ENCODE data around the gene CACNB3.
"Not testable (repeated sequence)": the region's sequence is repeated elsewhere in the genome, so short reads cannot be mapped to it uniquely, and the experiment has no call there.

The CACNB3 gene

DNA sequence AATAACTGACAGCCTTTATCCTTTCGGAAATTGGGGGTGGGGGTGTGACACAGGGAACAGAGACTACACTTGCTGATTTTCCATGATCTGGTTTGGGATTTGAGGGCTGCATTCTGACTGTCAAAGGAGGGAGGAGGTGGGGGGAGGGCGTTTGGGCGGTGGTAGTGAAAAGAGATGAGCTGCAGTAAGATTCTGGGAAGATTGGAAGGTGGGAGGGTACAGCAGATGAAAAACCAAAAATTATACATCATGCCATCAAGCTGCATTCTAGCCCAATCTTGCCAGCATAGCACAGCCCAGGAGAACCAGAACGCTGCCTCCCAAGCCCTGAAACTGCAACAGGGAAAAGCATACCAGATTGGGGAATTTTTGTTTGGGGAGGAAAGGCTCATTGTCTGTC, 45.0 kb downstream of the CACNB3 start:
- no peak overlapping the region for H3K4me3 ChIP-seq (replicated peaks in 1 of 2; ENCODE audit: low read depth in 2 of 2, low read length in 2 of 2)
- DNase-seq (ENCODE audit: low read depth in 2 of 2): no peak
- TF ChIP-seq, protein P1, sequence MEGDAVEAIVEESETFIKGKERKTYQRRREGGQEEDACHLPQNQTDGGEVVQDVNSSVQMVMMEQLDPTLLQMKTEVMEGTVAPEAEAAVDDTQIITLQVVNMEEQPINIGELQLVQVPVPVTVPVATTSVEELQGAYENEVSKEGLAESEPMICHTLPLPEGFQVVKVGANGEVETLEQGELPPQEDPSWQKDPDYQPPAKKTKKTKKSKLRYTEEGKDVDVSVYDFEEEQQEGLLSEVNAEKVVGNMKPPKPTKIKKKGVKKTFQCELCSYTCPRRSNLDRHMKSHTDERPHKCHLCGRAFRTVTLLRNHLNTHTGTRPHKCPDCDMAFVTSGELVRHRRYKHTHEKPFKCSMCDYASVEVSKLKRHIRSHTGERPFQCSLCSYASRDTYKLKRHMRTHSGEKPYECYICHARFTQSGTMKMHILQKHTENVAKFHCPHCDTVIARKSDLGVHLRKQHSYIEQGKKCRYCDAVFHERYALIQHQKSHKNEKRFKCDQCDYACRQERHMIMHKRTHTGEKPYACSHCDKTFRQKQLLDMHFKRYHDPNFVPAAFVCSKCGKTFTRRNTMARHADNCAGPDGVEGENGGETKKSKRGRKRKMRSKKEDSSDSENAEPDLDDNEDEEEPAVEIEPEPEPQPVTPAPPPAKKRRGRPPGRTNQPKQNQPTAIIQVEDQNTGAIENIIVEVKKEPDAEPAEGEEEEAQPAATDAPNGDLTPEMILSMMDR (IDR thresholded peaks at IDR 0.05; ENCODE audit: low read depth, low read length): no peak

DNA sequence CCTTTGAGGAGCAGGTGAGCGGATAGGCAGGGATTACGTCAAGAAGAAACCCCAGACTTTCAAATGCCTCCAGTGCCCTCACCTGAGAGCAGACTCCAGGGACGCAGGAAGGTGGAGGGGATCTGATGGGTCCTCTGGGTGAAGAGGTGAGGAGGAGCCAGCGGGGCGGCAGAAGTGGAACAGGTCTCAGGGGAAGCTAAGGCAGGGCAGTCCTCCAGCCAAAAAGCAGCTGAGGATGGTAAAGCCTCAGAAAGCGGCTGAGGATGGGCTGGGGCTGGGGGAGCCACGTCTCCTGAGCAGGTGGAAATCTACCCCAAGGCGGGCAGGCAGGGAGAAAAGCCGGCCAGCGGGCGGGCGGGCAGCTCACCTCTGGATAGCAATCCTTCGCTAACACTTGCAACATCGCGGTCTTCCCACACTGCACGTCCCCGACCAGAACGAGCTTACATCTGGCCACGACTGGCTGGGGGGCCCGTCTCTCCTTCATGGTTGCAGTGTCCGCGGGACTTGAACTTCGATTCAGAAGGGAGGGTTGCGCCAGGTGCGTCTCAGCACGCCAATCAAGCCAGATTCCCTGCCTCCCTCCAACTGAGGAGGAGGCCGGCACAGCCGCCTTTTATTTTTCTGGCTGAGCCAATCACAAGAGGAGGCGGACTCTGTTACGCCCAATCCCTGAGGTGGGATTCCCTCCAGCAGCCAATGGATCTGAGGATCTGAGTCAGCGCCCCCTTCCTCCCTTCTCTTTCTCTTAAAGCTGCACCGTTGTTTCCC, 47.2 kb downstream of the CACNB3 start, which contains the start of gene RND1:
TSS of gene RND1 (minus strand) at position 590 of the 771 bp plus-strand sequence. CDS start at position 487, 103 bp downstream.
- H3K4me3 ChIP-seq (replicated peaks in 1 of 2; ENCODE audit: low read depth in 2 of 2, low read length in 2 of 2): peak within 1 kb of the TSS; percentile 59 to 66
- TF ChIP-seq, protein P1 (IDR thresholded peaks at IDR 0.05; ENCODE audit: low read depth, low read length): no peak
- DNase-seq (ENCODE audit: low read depth in 2 of 2): peak; percentile 92 to 94

DNA sequence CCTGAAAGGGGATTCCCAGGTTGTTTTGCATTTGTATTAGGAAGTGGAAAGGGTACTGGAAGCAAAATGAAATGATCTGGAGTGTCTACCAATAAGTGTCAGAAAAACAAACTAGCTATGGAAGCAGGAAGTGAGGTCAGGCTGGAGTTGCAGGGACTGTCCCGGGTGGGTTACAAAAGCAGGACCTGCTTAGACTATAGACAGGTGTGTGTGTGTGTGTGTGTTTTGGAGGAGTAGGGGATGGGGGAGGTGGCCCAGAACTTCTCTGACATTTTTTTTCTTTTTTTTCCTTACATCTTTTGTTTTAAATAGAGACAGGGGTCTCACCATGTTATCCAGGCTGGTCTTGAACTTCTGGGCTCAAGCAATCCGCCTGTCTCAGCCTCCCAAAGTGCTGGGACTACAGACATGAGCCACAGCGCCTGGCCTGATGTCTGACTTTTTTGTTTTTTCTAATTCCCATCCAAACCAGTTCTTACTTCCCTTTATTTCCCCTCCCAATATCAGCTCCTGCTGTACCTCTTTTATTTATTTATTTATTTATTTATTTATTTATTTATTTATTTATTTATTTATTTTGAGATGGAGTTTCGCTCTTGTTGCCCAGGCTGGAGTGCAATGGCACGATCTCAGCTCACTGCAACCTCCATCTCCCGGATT, 47.9 kb downstream of the CACNB3 start:
- TF ChIP-seq, protein P1 (IDR thresholded peaks at IDR 0.05; ENCODE audit: low read depth, low read length): no peak
- H3K4me3 ChIP-seq (replicated peaks in 1 of 2; ENCODE audit: low read depth in 2 of 2, low read length in 2 of 2): peak overlapping the region in 1 of 2 donors; percentile 66
- DNase-seq (ENCODE audit: low read depth in 2 of 2): no peak

DNA sequence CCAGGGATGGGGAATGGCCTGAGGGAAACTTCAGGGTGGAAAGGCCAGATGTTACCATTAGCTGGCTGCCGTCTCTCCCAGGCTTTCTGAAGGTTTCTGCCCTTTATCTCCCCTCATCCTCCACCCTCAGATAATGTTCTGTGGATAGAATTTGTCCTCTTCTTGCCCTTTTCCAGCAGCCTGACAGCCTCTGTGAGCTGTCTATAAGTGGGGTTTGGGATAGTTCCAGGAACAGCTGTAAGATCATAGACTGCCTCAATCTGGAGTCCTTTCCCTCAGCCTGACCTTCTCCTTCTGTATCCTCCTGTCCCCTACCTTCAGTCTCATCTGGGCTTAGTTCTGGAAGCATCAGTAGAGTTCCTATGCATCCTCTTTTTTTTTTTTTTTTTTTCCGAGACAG, 50.2 kb downstream of the CACNB3 start:
- peak in 1 of 2 donors; percentile 42 for DNase-seq (ENCODE audit: low read depth in 2 of 2)
- TF ChIP-seq, protein P1 (IDR thresholded peaks at IDR 0.05; ENCODE audit: low read depth, low read length): no peak
- H3K4me3 ChIP-seq (replicated peaks in 1 of 2; ENCODE audit: low read depth in 2 of 2, low read length in 2 of 2): no peak overlapping the region

DNA sequence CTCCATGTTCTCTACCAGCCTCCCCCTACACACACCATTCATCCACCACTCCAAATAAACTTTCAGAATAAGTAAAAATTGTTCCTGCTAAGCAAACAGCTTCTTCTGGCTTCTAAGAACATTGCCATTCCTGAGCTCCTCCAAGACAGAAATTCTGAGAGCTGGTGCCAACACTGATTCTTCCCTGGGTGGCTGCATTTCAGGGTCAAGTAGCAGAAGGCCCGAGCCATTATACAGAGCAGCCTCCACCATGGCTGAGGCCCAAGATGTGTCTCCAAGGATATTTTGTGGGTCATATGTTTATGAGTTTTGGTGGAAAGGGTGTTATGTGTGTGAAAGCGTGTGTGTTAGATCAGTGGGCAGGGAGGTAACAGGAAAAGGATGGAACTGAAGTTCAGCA, 50.9 kb downstream of the CACNB3 start:
- no peak overlapping the region for H3K4me3 ChIP-seq (replicated peaks in 1 of 2; ENCODE audit: low read depth in 2 of 2, low read length in 2 of 2)
- DNase-seq (ENCODE audit: low read depth in 2 of 2): no peak
- TF ChIP-seq, protein P1 (IDR thresholded peaks at IDR 0.05; ENCODE audit: low read depth, low read length): no peak

DNA sequence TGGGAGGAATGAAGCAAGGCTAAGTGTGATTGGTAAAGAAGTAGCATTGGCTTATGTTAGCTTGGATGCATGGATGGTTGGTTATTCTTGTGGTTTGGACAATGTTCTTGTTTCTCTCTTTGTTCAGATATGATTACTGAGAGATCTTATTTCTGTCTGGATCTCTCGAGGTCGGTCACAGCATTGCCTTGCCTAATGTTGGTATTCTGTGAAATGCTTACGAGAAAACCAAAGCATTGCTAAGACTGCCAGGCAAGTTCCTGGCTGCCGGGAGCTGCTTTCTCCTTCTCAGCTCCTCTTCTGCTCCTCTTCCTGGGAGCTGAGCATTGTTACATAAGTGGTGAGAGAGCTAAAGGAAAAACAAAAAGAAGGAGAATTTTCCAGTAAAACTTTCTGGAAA, 54.8 kb downstream of the CACNB3 start:
- TF ChIP-seq, protein P1 (IDR thresholded peaks at IDR 0.05; ENCODE audit: low read depth, low read length): no peak
- no peak overlapping the region for H3K4me3 ChIP-seq (replicated peaks in 1 of 2; ENCODE audit: low read depth in 2 of 2, low read length in 2 of 2)
- DNase-seq (ENCODE audit: low read depth in 2 of 2): peak in 1 of 2 donors; percentile 13

DNA sequence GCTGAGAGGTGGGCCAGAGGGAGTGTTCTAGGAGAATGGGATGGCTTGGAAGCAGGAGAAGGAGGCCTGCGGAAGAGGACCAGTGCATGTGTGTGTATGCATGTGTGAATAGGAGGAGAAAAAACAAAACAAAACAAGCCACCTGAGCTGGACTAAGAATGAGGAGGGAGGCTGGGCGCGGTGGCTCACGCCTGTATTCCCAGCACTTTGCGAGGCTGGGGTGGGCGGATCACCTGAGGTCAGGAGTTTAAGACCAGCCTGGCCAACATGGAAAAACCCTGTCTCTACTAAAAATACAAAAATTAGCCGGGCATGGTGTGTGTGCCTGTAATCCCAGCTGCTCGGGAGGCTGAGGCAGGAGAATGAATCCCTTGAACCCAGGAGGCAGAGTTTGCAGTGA, 55.2 kb downstream of the CACNB3 start:
- H3K4me3 ChIP-seq (replicated peaks in 1 of 2; ENCODE audit: low read depth in 2 of 2, low read length in 2 of 2): not testable (repeated sequence)

More for the DNA sequence above, 55.2 kb downstream of the CACNB3 start:
- not testable (repeated sequence) for DNase-seq (ENCODE audit: low read depth in 2 of 2)

Measured in cardiac fibroblast (primary cell).